Measurements from ENCODE around the gene XPNPEP2. TPM values are rescaled to one million over a fixed set of nuclear protein-coding genes. Genes with fewer than 3 reads are reported as not detected.

Gene XPNPEP2
- total and polyA plus RNA-seq, 9 of the 15 experiments (the other 6 are each of a cell fraction or from before 2014, with no cell fraction given), result 0.03 to 0.19 (median 0.09) TPM; not detected in 5

DNA sequence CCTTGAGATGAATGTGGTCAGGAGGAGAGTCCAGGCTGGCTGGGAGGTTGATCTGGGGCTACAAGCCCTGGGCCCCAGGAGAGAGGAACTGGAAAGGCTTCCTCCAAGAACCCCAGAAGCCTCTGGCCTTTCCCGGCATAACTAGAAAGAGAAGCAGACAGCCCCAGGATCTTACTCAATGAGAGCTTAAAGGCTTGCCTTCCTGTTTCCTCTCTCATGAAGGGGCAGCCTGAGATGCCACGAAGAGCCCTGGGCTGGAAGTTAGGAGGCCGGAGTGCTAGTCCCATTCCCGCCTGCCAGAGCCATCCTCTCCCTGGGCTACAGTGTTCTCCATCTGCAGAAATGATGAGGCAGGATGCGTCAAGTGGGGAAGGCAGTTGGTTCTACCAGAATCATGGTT is 20.1 kb upstream of the XPNPEP2 start:
- no peaks in the 10 kb centered on the region for H3K4me1 ChIP-seq (replicated peaks in 1 of 2; ENCODE audit: control insufficient read depth in 2 of 2, insufficient read depth in 2 of 2, low read length in 2 of 2)
- in situ Hi-C loops (cut with MboI) (no loop called here), intact Hi-C loops (cut with micrococcal nuclease) (no loop called here)
- FAIRE-seq, result no peak
- ChIA-PET POLR2A (no interaction called here), CTCF (ENCODE audit: low intra/inter-chr PET ratio) (no interaction called here)
- H4K20me1 ChIP-seq (replicated peaks; ENCODE audit: control insufficient read depth, insufficient read depth, low read length), result no peaks in the 10 kb centered on the region
- H3K9me1 ChIP-seq (ENCODE audit: control insufficient read depth, insufficient read depth, low read length), result no peaks in the 10 kb centered on the region
- H2AFZ ChIP-seq (ENCODE audit: low read depth, low read length), result no peak overlapping the region
- no peak overlapping the region for H3K9ac ChIP-seq (ENCODE audit: insufficient read depth in 1 of 2, low read depth in 2 of 2, low read length in 2 of 2)
- no peaks in the 10 kb centered on the region for H3K79me2 ChIP-seq (ENCODE audit: control insufficient read depth, insufficient read depth, low read length)
- no peak overlapping the region for H3K4me3 ChIP-seq
- 11% methylated on average over 5 of the region's 5 CpGs for WGBS (ENCODE audit: insufficient coverage, low coverage, missing lambda C conversion rate)
- no peak overlapping the region for H3K4me2 ChIP-seq (ENCODE audit: insufficient read depth, low read length)
- no peak overlapping the region for H3K27ac ChIP-seq (ENCODE audit: extremely low read depth, low read depth, low read length)
- H3K27me3 ChIP-seq (ENCODE audit: control insufficient read depth in 2 of 2, insufficient read depth in 2 of 2, low read length in 2 of 2), result peaks cover 7 to 27% of the 10 kb centered on the region in 2 experiments
- no peaks in the 10 kb centered on the region for H3K9me3 ChIP-seq (replicated peaks; ENCODE audit: control insufficient read depth, insufficient read depth, low read depth, low read length)
- TF ChIP-seq MEF2D (tag; conservative IDR thresholded peaks at IDR 0.05; ENCODE audit: low read depth) (no peak), ZNF778 (CRISPR knock-in tag; IDR thresholded peaks at IDR 0.05) (no peak), EP300 (IDR thresholded peaks at IDR 0.05; ENCODE audit: low read length) (no peak), RUNX1 (IDR thresholded peaks at IDR 0.05; ENCODE audit: low read depth) (no peak), LEF1 (IDR thresholded peaks at IDR 0.05) (no peak), FOSL1 (tag; conservative IDR thresholded peaks at IDR 0.05) (no peak), NFXL1 (CRISPR knock-in tag; IDR thresholded peaks at IDR 0.05) (no peak), DMBX1 (CRISPR knock-in tag; IDR thresholded peaks at IDR 0.05; ENCODE audit: borderline replicate concordance) (no peak), RBM22 (IDR thresholded peaks at IDR 0.05; ENCODE audit: low read depth, low read length, poor library complexity, severe bottlenecking) (no peak), TAF15 (IDR thresholded peaks at IDR 0.05; ENCODE audit: low read depth, low read length) (no peak), ZNF165 (CRISPR knock-in tag; IDR thresholded peaks at IDR 0.05; ENCODE audit: borderline replicate concordance) (no peak)
- TF ChIP-seq, protein P1, sequence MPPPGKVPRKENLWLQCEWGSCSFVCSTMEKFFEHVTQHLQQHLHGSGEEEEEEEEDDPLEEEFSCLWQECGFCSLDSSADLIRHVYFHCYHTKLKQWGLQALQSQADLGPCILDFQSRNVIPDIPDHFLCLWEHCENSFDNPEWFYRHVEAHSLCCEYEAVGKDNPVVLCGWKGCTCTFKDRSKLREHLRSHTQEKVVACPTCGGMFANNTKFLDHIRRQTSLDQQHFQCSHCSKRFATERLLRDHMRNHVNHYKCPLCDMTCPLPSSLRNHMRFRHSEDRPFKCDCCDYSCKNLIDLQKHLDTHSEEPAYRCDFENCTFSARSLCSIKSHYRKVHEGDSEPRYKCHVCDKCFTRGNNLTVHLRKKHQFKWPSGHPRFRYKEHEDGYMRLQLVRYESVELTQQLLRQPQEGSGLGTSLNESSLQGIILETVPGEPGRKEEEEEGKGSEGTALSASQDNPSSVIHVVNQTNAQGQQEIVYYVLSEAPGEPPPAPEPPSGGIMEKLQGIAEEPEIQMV (tag; conservative IDR thresholded peaks at IDR 0.05; ENCODE audit: low read depth), result no peak
- TF ChIP-seq, protein P2, sequence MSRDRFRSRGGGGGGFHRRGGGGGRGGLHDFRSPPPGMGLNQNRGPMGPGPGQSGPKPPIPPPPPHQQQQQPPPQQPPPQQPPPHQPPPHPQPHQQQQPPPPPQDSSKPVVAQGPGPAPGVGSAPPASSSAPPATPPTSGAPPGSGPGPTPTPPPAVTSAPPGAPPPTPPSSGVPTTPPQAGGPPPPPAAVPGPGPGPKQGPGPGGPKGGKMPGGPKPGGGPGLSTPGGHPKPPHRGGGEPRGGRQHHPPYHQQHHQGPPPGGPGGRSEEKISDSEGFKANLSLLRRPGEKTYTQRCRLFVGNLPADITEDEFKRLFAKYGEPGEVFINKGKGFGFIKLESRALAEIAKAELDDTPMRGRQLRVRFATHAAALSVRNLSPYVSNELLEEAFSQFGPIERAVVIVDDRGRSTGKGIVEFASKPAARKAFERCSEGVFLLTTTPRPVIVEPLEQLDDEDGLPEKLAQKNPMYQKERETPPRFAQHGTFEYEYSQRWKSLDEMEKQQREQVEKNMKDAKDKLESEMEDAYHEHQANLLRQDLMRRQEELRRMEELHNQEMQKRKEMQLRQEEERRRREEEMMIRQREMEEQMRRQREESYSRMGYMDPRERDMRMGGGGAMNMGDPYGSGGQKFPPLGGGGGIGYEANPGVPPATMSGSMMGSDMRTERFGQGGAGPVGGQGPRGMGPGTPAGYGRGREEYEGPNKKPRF (IDR thresholded peaks at IDR 0.05; ENCODE audit: low read depth, low read length), result no peak
- TF ChIP-seq, protein P3, sequence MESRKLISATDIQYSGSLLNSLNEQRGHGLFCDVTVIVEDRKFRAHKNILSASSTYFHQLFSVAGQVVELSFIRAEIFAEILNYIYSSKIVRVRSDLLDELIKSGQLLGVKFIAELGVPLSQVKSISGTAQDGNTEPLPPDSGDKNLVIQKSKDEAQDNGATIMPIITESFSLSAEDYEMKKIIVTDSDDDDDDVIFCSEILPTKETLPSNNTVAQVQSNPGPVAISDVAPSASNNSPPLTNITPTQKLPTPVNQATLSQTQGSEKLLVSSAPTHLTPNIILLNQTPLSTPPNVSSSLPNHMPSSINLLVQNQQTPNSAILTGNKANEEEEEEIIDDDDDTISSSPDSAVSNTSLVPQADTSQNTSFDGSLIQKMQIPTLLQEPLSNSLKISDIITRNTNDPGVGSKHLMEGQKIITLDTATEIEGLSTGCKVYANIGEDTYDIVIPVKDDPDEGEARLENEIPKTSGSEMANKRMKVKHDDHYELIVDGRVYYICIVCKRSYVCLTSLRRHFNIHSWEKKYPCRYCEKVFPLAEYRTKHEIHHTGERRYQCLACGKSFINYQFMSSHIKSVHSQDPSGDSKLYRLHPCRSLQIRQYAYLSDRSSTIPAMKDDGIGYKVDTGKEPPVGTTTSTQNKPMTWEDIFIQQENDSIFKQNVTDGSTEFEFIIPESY (CRISPR knock-in tag; IDR thresholded peaks at IDR 0.05), result no peak
- TF ChIP-seq, protein P4, sequence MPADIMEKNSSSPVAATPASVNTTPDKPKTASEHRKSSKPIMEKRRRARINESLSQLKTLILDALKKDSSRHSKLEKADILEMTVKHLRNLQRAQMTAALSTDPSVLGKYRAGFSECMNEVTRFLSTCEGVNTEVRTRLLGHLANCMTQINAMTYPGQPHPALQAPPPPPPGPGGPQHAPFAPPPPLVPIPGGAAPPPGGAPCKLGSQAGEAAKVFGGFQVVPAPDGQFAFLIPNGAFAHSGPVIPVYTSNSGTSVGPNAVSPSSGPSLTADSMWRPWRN (IDR thresholded peaks at IDR 0.05; ENCODE audit: low read depth), result no peak
- BruUV-seq (replicated peaks), result no TSS peak
- no peaks in the 10 kb centered on the region for H3K36me3 ChIP-seq (ENCODE audit: control insufficient read depth, insufficient read depth, low read length)
- ATAC-seq, result no peak
- DNase-seq (ENCODE audit: extremely low read depth in 1 of 4, low spot score in 3 of 4), result no peak

Measured in K562 (cell line).